Hematopoietic multipotent progenitor cell treated with erythropoietin and hydrocortisone succinate and interleukin-3 and kit ligand, for 6 days (in vitro differentiated cells): Measurements from ENCODE around the gene ATPAF2.

Experiments
- DNase-seq: peaks from one replicate; pipeline ENCODE4 v3.0.0-alpha.2; 2015

The ATPAF2 gene

GRCh38 chr17:17985153-17985552 lies 53.8 kb downstream of the ATPAF2 start:
- DNase-seq: no peak

- DNase-seq: no peak
These were observed 55.2 kb downstream of the ATPAF2 start for GRCh38 chr17:17983776-17984175.

- no peak for DNase-seq
These were observed 55.6 kb downstream of the ATPAF2 start for GRCh38 chr17:17983376-17983775.

- DNase-seq: no peak
These were observed 56.2 kb downstream of the ATPAF2 start for GRCh38 chr17:17982801-17983200.

- no peak for DNase-seq
These were observed 57.6 kb downstream of the ATPAF2 start for GRCh38 chr17:17981330-17981729.

GRCh38 chr17:17979778-17980177 lies 59.2 kb downstream of the ATPAF2 start:
- DNase-seq: no peak

- peak; percentile 19 for DNase-seq
These were observed 60.2 kb downstream of the ATPAF2 start for GRCh38 chr17:17978481-17979424.

- no peak for DNase-seq
These were observed 61.9 kb downstream of the ATPAF2 start for GRCh38 chr17:17976931-17977570.

GRCh38 chr17:17975436-17975835 lies 63.5 kb downstream of the ATPAF2 start:
- DNase-seq: no peak

GRCh38 chr17:17972952-17973254 lies 66.1 kb downstream of the ATPAF2 start:
- DNase-seq: no peak

- DNase-seq: peak; percentile 100
These were observed 66.6 kb downstream of the ATPAF2 start, which contains the start of the genes DRC3 and TOM1L2 for GRCh38 chr17:17972126-17972951. TSS of gene DRC3 (plus strand) at chr17:17972862. CDS start at chr17:17977599, 4,737 bp downstream. TSS of gene TOM1L2 (minus strand) at chr17:17972400. CDS start at chr17:17972313, 87 bp downstream.

- DNase-seq: peak; percentile 27
These were observed 67.4 kb downstream of the ATPAF2 start for GRCh38 chr17:17971431-17972125.

- DNase-seq: no peak
These were observed 68.1 kb downstream of the ATPAF2 start for GRCh38 chr17:17970699-17971430.
